GM12878 (cell line): ENCODE data around the gene NR1D2. TPM values are rescaled to one million over a fixed set of nuclear protein-coding genes. Genes with fewer than 3 reads are reported as not detected.

ENCODE experiments used
- ASH2L ChIP-seq: fragments of 300-600, 200-600 bp; sonication (generic); IDR thresholded peaks from 2 replicates; pipeline ENCODE4 v1.6.1; 2017; ENCODE audit warnings: low read depth, mild to moderate bottlenecking, borderline replicate concordance
- BCL3 ChIP-seq: IDR thresholded peaks from 2 replicates; pipeline ENCODE4 v1.6.1; 2011; ENCODE audit warnings: borderline replicate concordance, low read depth, mild to moderate bottlenecking, moderate library complexity, low read length; ENCODE audit not compliant: insufficient read depth, poor library complexity, severe bottlenecking
- CBX5 ChIP-seq: sonication (generic); IDR thresholded peaks from 2 replicates; pipeline ENCODE4 v1.6.1; 2016; ENCODE audit warnings: low read depth, moderate library complexity, mild to moderate bottlenecking, inconsistent platforms
- CREB1 ChIP-seq: IDR thresholded peaks from 2 replicates; pipeline ENCODE4 v1.6.1; 2012; ENCODE audit warnings: low read depth, mild to moderate bottlenecking, inconsistent platforms
- CUX1 ChIP-seq: IDR thresholded peaks from 2 replicates; pipeline ENCODE4 v1.6.1; 2012; ENCODE audit warnings: improper control_type of control experiment, low read depth, low read length; ENCODE audit not compliant: insufficient replicate concordance
- EED ChIP-seq: sonication (generic); IDR thresholded peaks from 2 replicates; pipeline ENCODE4 v1.6.1; 2016; ENCODE audit warnings: antibody characterized with exemption, low read depth
- ELK1 ChIP-seq: IDR thresholded peaks from 2 replicates; pipeline ENCODE4 v1.6.1; 2012; ENCODE audit warnings: low read depth, low read length, improper control_type of control experiment
- NBN ChIP-seq: fragments of 450-650 bp; IDR thresholded peaks from 2 replicates; pipeline ENCODE4 v1.6.1; 2016
- SMAD1 ChIP-seq: fragments of 450-650 bp; IDR thresholded peaks from 2 replicates; pipeline ENCODE4 v1.6.1; 2018; ENCODE audit warnings: mild to moderate bottlenecking, low read depth; ENCODE audit not compliant: partially characterized antibody
- SMAD5 ChIP-seq: IDR thresholded peaks from 2 replicates; pipeline ENCODE4 v1.6.1; 2016; ENCODE audit warnings: antibody characterized with exemption, low read depth
- STAT3 ChIP-seq: IDR thresholded peaks from 2 replicates; pipeline ENCODE4 v1.6.1; 2011; ENCODE audit warnings: low read depth, low read length, improper control_type of control experiment
- ZBED1 ChIP-seq: IDR thresholded peaks from 2 replicates; pipeline ENCODE4 v1.6.1; 2016; ENCODE audit warnings: borderline replicate concordance
- polyA plus RNA-seq, 11 experiments: library from polyadenylated mRNA; depleted of rRNA in 4 of 11; unstranded in 6 of 11; stranded (reverse) in 5 of 11; fragments of >200 nt; fragmentation: Nextera tagmentation in 4 of 11; fragmentation: Illumina TruSeq in 1 of 11; extraction: Ambion mirVana in 4 of 11; extraction: Trizol in 1 of 11; gene quantifications; 1 replicate in 1 of 11; 2 replicates in 10 of 11; pipeline versions ENCODE4 v1.2.1 to v1.2.3, GENCODE V29; 2011 to 2016; ENCODE audit warnings: inconsistent platforms in 2 of 11, missing spikeins in 2 of 11, low read depth in 1 of 11
- total RNA-seq, 4 experiments: library from RNA; depleted of rRNA in 3 of 4; stranded (reverse); fragments of >200 nt in 3 of 4; fragmentation: Illumina TruSeq in 1 of 4; extraction: Trizol in 1 of 4; gene quantifications; 2 replicates each; pipeline versions ENCODE4 v1.2.1 to v1.2.3, GENCODE V29; 2013 to 2021

The NR1D2 gene
- total and polyA plus RNA-seq, 10 of the 15 experiments (the other 5 are each of a cell fraction or from before 2014, with no cell fraction given), result 0.67 to 5.3 (median 2.6) TPM

- TF ChIP-seq CUX1 (no peak), STAT3 (no peak), SMAD5 (no peak), BCL3 (no peak), EED (no peak), ELK1 (no peak), SMAD1 (no peak), ASH2L (no peak), NBN (no peak), CBX5 (no peak), CREB1 (no peak), ZBED1 (no peak)
Measured at GRCh38 chr3:23968463-23969184, 23.5 kb downstream of the NR1D2 start (continued).
